ENCODE data around the gene BCAR1.

Gene BCAR1

DNA sequence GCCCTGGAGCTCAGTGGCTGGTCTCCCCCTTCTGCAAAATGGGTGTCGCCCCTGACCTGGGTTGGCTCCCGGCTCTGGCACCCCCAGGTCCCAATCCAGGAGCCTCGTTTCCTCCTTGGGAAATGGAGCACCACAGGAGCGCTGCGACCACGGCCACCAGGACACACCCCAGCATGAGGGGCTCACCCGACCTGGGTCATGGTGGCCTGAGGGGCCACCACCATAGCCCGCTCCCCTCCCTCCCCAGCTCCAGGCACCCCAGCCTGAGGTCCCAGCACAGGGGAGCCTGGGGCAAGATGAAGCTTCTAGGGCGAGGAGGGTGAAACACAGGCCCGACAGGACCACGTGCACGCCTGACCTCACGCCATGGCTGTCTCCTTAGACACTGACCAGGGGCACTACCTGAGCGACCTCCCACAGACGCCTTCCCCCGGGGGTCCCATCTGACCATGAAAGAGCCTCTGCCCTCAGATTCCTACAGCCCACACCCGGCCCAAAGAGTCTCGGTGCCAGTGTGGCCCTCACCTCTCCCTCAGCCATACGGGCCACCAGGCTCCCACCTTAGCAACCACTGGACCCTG lies 11.8 kb downstream of the BCAR1 start:
- no peaks in the 10 kb centered on the region for H3K9me3 Mint-ChIP-seq
- H3K36me3 Mint-ChIP-seq: no peaks in the 10 kb centered on the region
- H3K27me3 Mint-ChIP-seq: peaks cover 98% of the 10 kb centered on the region
- H3K27ac Mint-ChIP-seq: no peak overlapping the region
- no peak for ATAC-seq
- no peak overlapping the region for H3K4me3 Mint-ChIP-seq
- peaks cover 11% of the 10 kb centered on the region for H3K4me1 Mint-ChIP-seq

DNA sequence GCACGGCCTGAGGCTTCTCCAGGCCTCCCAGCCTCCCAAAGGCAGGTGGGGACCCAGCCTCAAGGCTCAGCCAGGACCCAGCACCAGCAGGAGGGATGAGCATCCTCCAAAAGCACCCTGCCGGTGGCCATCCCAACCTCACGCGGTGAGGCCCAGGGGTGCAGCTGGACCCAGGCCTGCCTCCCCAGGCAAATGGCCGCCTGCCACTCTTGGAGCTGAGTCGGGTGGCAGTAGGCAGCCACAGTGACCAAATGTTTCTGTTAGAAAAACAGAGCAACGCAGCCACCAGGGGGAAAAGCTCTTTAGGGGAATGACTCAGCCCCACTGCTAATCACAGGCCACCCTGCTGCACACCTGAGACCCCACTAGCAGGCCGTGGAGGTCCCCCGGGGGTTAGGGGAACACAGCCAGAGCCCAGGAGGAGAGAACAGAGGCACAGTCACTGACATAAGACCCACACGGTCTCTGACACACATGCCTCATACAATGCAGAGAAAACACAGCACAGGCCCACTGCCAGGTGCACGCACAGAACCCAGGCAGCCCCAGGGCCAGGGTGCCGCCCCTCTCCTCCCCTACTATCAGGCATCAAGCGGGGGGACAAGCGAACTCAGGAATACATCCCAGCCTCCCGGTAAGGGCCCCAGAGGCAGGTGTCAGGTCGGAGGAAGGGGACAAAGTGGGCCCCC lies 12.4 kb downstream of the BCAR1 start:
- no peak for ATAC-seq
- Mint-ChIP-seq H3K4me3 (no peak overlapping the region), H3K27me3 (peaks cover 98% of the 10 kb centered on the region), H3K9me3 (no peaks in the 10 kb centered on the region), H3K4me1 (peaks cover 11% of the 10 kb centered on the region), H3K27ac (no peak overlapping the region), H3K36me3 (no peaks in the 10 kb centered on the region)

DNA sequence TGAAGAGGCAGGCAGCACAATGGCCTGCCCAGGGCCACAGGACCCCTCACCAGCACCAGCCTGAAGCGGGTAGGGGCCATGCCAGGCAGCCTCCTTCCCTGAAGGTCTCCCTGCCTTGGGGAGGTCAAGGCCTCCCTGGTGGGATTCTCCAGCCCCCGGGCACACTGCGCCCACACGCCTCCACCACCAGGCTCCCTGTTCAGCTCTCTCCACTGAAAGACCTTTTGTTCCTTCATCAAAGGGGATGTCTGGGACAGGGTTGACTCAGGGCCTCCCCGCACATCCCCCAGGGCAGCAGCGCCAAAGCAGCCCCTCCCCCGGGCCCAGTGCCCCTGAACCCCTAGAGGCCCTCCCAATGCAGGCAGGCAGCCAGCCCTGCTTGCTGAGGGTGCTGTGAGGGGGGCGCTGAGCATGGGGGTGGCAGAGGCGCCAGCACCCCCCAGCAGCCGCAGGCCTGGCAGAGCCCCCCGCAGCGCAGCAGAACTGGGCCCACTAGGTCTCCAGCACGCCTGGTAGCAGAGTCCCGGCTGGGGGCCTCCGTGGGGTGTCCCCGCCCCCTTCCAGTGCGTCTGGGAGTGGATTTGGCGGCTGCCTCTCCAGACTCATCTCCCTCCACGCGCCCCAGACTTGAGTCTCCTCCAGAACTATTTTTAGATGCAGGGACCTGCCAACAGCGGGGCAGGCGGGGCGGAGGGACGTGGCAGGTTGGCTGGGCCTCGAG lies 13.1 kb downstream of the BCAR1 start:
- no peak overlapping the region for H3K27ac Mint-ChIP-seq
- H3K27me3 Mint-ChIP-seq: peaks cover 98% of the 10 kb centered on the region
- no peak for ATAC-seq
- no peak overlapping the region for H3K4me3 Mint-ChIP-seq
- H3K9me3 Mint-ChIP-seq: no peaks in the 10 kb centered on the region
- peaks cover 11% of the 10 kb centered on the region for H3K4me1 Mint-ChIP-seq
- no peaks in the 10 kb centered on the region for H3K36me3 Mint-ChIP-seq

DNA sequence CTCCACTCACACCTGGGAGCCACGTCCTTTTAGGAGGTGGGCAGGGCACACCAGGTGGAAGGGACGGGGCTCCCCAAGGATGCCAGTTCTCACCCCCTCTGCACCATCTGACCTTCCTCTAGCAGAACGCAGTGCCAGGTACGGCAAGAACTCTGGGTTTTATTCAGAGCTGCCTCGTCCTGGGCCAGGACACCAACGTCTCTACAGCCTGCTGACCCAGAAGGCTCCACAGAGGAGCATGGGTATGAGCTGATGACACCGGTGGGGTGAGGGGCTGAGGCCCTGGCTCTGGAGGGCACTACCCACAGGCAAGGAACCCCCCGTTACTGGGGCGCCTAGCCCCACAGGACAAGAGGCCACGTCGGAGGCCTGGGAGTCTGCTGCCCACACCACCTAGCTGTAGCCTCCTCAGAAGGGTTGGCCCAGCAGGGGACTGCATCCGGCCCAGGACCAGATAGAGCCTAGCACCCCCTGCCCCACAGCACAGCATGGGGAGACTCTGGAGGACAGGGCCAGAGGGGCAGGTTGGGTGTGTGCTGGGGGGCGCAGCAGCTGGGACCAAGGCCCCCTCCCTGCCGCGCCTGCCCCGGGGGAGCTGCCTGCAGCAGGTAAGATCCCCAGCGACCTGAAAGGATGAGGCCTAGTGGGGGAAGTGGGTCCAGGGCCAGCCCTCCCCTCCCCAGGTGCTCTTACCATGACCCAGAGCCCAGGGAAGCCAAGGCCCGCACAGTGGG lies 13.9 kb downstream of the BCAR1 start:
- no peak overlapping the region for H3K4me3 Mint-ChIP-seq
- no peaks in the 10 kb centered on the region for H3K9me3 Mint-ChIP-seq
- peaks cover 11% of the 10 kb centered on the region for H3K4me1 Mint-ChIP-seq
- H3K36me3 Mint-ChIP-seq: no peaks in the 10 kb centered on the region
- H3K27me3 Mint-ChIP-seq: peaks cover 98% of the 10 kb centered on the region
- ATAC-seq: no peak
- no peak overlapping the region for H3K27ac Mint-ChIP-seq

DNA sequence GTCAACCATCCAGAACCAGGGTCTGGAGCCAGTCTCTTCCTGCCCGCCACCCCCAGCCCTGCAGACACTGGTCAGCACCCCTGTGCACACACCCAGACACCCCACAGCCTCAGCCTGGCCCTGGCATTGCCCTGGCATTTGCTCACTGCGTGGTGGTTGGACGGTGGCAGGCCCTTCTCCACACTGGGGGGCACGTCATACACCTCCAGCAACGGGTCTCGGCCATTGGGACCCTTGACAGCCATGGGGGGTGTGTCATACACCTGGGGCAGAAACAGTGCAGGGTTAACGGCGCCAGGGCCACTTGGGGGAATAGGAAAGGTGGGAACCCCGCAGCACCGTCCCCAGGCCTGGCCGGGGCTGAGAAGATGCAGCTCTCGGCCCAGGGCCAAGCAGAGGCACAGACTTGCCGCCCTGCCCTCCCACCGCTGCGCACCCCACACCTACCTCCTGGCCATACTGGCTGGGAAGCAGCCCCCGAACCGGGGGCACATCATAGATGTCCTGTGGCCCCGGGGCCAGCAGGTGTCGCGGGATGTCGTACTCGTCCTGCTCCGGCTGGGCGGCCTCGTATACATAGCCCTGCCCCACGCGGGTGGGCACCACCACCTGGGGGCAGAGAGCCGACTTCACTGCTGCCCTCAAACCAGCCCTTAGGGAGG lies 14.6 kb downstream of the BCAR1 start:
- Mint-ChIP-seq H3K27ac (no peak overlapping the region), H3K9me3 (no peaks in the 10 kb centered on the region), H3K36me3 (no peaks in the 10 kb centered on the region), H3K4me1 (peaks cover 11% of the 10 kb centered on the region), H3K27me3 (peaks cover 96% of the 10 kb centered on the region), H3K4me3 (no peak overlapping the region)
- ATAC-seq: no peak

DNA sequence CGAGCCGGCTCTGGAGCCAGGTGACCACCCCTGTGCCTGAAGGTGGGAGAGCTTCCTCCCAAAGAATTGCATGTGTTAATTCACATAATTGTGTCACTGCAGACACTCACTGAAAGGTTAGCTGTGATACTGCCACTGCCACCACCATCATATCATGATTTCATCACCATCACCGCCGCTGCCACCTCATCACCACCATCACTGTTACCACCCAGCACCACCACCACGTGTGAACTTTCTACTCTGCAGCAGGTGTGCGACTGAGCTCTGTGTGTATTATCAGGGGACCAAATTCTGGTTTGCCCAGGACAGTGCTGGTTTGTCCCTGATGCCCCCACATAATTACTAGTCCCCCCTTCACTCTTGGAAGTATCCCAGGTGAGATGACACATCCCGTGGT lies 15.2 kb downstream of the BCAR1 start:
- ATAC-seq: no peak
- H3K27me3 Mint-ChIP-seq: peaks cover 96% of the 10 kb centered on the region
- no peak overlapping the region for H3K4me3 Mint-ChIP-seq
- H3K4me1 Mint-ChIP-seq: peaks cover 11% of the 10 kb centered on the region
- no peaks in the 10 kb centered on the region for H3K36me3 Mint-ChIP-seq
- no peak overlapping the region for H3K27ac Mint-ChIP-seq
- no peaks in the 10 kb centered on the region for H3K9me3 Mint-ChIP-seq

DNA sequence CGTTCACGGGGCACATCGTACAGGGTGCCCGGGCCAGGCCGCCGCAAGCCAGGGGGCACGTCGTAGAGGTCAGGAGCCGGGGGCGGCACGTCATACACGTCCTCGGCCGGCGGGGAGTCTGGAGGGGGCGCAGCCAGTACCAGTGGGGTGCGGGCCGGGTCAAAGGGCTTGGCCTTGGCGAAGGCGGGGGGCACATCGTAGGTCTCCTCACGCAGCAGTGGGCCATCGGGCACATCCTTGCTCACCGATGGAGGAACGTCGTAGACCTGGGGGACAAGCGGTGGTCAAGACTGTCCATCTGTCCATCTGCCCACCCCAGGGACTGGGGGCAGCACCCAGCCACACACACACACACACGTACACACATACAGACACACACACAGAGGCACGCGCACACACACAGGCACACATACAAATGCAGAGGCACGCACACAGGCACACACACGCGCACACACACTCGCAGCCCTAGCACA lies 15.7 kb downstream of the BCAR1 start:
- Mint-ChIP-seq H3K4me1 (peaks cover 11% of the 10 kb centered on the region), H3K27ac (no peak overlapping the region), H3K27me3 (peaks cover 96% of the 10 kb centered on the region), H3K9me3 (no peaks in the 10 kb centered on the region), H3K36me3 (no peaks in the 10 kb centered on the region), H3K4me3 (no peak overlapping the region)
- peak; percentile 6 for ATAC-seq

DNA sequence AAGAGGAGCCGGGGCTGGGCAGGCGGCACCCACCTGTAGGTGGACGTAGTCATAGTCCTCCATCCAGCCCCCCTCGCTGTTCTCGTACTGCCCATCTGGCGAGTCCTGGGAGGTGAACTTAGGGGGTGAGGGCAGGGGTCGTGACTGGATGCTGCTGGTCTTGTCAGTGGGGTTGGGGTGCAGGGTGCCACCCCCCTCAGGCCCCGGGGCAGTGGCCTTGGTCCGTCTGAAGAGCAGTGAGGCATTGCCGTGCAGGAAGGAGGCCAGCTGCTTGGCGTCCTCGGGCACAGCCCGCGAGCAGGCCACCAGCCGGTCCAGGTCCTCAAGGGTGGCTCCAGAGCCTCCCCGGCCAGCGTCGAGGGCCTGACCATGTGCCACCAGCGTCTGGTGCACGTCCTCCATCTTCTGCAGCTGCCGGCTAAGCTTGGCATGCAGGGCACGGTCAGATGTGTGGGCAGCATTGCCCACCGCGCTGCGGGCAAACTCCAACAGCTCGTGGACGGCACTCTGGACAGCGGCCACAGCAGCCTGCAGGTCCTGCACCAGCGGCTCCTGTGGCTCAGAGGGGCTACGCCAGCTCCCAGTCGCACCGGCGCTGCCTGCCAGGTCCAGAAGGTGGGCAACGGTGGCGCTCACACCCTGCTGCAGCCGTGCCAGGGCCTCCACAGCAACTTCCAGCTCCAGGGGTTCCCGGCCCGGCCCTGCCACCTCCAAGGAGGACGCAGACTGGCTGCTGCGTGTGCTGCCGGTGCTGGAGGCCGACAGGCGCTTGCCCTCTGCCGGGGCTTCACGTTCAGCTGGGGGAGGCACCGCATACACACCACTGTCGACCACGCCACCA lies 16.3 kb downstream of the BCAR1 start:
- no peak for ATAC-seq
- H3K27me3 Mint-ChIP-seq: peaks cover 96% of the 10 kb centered on the region
- H3K4me1 Mint-ChIP-seq: peaks cover 11% of the 10 kb centered on the region
- H3K36me3 Mint-ChIP-seq: no peaks in the 10 kb centered on the region
- no peak overlapping the region for H3K27ac Mint-ChIP-seq
- no peaks in the 10 kb centered on the region for H3K9me3 Mint-ChIP-seq
- no peak overlapping the region for H3K4me3 Mint-ChIP-seq

DNA sequence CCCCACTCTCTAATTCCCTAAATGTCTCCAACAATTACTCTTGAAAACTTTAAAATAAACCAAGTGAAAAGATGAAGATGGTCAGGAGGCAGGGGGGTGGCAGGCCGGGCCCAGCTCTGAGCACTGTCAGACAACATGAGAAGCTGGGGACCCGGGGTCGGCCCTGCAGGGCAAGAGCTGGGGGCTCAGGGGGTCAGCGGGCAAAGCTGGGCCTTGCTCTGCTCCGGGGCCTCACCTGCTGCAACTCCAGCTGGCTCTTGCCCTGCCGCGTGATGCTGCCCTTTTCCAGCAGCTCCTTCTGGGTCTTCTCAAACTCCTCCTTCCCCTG lies 17.8 kb downstream of the BCAR1 start:
- no peak overlapping the region for H3K4me3 Mint-ChIP-seq
- H3K27me3 Mint-ChIP-seq: peaks cover 96% of the 10 kb centered on the region
- no peak for ATAC-seq
- peaks cover 11% of the 10 kb centered on the region for H3K4me1 Mint-ChIP-seq
- no peaks in the 10 kb centered on the region for H3K36me3 Mint-ChIP-seq
- no peaks in the 10 kb centered on the region for H3K9me3 Mint-ChIP-seq
- no peak overlapping the region for H3K27ac Mint-ChIP-seq

DNA sequence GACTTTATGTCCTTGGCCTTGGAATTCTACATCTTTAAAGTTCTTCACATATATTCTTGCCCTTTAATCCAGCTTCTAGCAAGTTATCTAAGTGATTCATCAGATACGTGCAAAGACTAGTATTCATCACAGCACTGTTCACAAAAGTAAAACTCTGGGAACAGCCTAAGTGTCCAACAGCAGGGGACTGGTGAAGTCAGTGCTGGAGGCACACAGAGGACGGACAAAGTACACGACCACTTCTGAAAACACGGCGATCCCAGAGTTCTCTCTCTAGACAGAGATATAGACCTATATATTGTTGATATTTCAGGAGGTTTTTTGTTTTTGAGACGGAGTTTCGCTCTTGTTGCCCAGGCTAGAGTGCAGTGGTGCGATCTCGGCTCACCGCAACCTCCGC lies 19.9 kb downstream of the BCAR1 start:
- Mint-ChIP-seq H3K4me1 (peaks cover 11% of the 10 kb centered on the region), H3K36me3 (no peaks in the 10 kb centered on the region), H3K27me3 (peaks cover 96% of the 10 kb centered on the region), H3K27ac (no peak overlapping the region), H3K4me3 (no peak overlapping the region), H3K9me3 (no peaks in the 10 kb centered on the region)
- no peak for ATAC-seq

DNA sequence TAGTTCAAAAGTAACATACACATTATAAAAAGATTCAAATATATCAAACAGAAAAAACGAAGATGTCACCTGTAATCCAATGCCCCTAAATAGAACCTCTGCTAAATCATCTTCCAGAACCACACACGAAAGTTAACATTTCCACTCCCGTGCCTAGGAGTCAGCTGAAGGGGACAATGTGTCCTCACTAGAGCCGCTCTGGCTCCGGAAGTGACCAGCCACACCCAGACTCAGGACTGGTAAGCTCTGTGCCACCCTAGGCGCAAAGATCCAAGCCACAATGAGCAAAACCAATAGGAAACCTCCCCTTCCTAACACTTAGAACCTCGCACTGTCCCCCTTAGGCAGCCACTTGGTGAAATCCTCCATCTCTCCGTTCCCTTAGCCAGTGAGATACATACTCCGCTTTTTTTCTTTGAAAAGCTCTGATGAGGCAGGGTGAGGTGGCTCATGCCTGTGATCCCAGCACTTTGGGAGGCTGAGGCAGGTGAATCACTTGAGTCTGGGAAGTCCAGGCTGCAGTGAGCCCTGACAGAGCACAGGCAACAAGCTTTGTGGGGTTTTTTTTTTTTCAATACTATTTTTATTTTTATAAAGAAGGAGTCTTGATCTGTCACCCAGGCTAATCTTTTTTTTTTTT lies 20.8 kb downstream of the BCAR1 start:
- peaks cover 11% of the 10 kb centered on the region for H3K4me1 Mint-ChIP-seq
- H3K27me3 Mint-ChIP-seq: peaks cover 96% of the 10 kb centered on the region
- no peaks in the 10 kb centered on the region for H3K9me3 Mint-ChIP-seq
- no peak overlapping the region for H3K27ac Mint-ChIP-seq
- no peaks in the 10 kb centered on the region for H3K36me3 Mint-ChIP-seq
- no peak for ATAC-seq
- no peak overlapping the region for H3K4me3 Mint-ChIP-seq

DNA sequence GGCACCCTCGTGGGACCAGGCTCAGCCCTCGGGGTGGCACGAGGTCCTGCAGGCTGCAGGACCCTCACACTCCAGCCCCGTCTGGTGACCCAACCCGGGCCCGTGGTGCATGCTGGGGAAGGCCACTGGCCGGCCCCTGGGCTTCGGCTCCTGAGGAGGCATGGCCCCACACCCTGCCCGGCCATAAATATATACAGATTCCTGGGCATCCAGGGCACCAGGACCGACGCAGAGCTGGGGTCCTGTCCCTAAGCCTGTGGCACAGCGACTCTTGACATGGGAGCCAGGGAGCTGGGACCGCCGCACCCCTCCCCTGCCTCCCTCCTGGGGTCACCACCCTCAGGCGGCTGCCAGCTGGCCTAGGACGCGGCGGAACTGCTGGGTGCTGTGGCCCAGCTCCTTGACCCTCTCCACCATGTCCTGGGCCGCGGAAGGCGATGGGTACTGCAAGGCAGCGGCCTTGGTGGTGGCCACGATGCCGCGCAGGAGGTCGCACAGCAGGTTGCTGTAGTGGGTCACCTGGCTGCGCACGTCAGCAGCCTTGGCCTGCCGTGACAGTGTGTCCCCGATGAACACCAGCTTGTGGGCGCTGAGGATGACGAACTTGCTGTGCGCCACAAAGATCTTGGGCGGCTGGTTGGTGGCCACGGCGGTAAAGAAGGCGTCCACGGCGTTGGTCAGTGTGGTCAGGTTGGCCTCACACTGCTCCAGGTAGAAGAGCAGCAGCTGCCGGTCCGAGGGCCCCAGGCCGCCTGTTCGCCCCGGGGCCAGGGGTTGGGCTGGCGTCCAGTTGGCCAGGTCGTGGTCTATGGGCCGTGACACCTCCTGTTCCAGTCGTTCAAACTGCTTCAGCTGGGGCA lies 22.0 kb downstream of the BCAR1 start:
- Mint-ChIP-seq H3K9me3 (no peaks in the 10 kb centered on the region), H3K36me3 (no peaks in the 10 kb centered on the region), H3K4me1 (peaks cover 8% of the 10 kb centered on the region), H3K27ac (no peak overlapping the region), H3K27me3 (peaks cover 98% of the 10 kb centered on the region), H3K4me3 (no peak overlapping the region)
- ATAC-seq: no peak

DNA sequence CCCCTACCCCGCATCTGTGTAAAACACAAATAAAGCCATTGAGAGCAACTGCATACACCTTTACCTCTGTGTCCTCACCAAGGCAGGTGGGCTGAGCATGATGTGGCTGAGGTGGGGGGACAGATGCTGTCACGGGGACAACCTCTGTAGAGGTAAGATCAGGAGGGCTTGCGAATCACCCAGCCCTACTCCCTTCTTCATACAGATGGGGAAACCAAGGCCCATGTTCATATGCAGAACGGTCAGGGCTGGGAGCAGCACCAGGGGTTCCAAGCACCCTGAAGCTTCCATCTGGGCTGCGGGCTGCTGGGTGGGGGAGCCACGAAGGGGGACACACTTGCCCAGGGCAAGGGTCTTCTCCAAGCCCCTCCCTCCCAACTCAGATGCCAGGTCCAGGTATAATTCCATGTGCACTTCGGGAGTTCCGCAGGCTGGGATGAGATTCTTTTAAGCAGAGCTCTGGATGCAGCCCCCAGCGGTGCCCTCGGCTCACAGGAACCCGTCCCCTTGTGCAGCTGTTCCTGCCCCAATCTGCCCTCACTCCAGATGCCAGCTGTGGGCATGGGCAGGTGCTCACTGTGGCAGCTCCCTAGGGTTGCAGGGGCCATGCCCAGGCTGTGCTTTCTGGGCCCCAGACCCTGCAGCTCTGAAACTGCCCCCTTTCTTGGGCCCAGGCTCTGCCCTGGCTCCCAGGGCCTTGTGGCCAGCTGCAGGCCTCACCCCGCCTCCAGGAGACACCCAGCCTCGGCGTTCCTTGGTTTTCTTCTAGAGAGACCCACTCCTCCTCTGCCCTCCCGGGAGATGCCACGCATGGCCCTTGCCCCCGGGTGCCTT lies 23.1 kb downstream of the BCAR1 start:
- Mint-ChIP-seq H3K9me3 (no peaks in the 10 kb centered on the region), H3K27me3 (peaks cover 92% of the 10 kb centered on the region), H3K4me1 (no peaks in the 10 kb centered on the region), H3K36me3 (no peaks in the 10 kb centered on the region), H3K27ac (no peak overlapping the region), H3K4me3 (no peak overlapping the region)
- ATAC-seq: no peak
